ENCODE measurements around the gene SH3RF1. TPM values are rescaled to one million over a fixed set of nuclear protein-coding genes. Genes with fewer than 3 reads are reported as not detected.
A peak's percentile ranks its signal among the peaks of the same experiment; 100 is the strongest.

SH3RF1 gene
- total and polyA plus RNA-seq, 11 donors = 1.7 to 17.2 (median 8.9) TPM

DNA sequence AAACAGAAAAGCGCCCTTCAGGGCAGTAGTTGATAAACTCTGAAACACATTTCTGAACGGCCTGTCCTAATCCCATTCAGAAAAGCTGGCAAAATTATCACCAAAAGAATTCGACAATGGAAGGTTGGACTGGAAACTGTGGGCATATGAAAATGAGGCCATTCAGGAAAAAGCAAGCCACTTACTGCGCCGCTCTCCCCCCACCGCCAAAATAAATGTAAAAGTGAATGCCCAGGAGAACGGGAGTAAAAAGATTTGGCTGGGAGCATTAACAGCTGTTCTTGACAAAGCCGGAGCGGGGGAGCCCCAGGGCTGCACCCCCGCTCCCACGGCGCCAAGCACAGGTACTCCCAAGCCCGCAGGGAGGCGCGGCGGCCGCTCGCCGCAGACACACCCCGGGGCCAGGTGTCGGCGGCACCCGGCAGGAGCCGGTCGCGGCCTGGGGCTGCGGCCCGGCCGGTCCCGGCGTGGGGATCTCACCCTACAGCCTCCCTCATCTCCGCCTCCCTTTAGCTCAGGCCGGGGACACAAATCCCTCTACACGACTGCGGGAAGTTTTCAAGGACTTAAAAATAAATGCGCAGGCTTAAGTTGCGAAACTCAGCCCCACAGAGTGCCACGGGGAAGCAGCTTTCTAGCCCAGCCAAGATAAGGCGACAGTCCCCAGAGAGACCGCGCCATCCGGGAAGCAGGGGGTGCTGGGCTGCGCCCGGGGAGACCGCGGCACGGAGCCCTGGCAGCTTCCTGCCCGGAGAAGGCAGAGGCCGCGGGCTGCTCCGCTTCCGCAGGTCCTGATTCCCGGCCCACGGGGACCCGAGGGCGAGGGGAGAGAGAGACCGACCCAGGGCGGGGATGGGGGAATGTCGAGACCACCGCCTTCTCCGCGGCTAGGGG lies 593 bp downstream of the SH3RF1 start:
- DNase-seq (peak; percentile 70 to 88 (median 79)), ATAC-seq (peak; percentile 35 to 82 (median 73))
- Histone ChIP-seq H3K4me1 (peaks cover 0 to 49% (median 21%) of the 10 kb centered on the region in 12 donors), H3K9me3 (no peaks in the 10 kb centered on the region), H3K4me3 (peak overlapping the region; percentile 73 to 99 (median 92)), H3K27ac (peak overlapping the region; percentile 87 to 95 (median 92)), H3K27me3 (no peaks in the 10 kb centered on the region), H3K36me3 (no peaks in the 10 kb centered on the region)
- WGBS, 4 donors = 1 to 2% (median 2%) methylated on average over 43 to 62 of the region's 62 CpGs
- TF ChIP-seq, protein P1, sequence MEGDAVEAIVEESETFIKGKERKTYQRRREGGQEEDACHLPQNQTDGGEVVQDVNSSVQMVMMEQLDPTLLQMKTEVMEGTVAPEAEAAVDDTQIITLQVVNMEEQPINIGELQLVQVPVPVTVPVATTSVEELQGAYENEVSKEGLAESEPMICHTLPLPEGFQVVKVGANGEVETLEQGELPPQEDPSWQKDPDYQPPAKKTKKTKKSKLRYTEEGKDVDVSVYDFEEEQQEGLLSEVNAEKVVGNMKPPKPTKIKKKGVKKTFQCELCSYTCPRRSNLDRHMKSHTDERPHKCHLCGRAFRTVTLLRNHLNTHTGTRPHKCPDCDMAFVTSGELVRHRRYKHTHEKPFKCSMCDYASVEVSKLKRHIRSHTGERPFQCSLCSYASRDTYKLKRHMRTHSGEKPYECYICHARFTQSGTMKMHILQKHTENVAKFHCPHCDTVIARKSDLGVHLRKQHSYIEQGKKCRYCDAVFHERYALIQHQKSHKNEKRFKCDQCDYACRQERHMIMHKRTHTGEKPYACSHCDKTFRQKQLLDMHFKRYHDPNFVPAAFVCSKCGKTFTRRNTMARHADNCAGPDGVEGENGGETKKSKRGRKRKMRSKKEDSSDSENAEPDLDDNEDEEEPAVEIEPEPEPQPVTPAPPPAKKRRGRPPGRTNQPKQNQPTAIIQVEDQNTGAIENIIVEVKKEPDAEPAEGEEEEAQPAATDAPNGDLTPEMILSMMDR (IDR thresholded peaks at IDR 0.05) = peak in 1 of 12 donors; percentile 21
- no peak for TF ChIP-seq POLR2A (IDR thresholded peaks at IDR 0.05)
- intact Hi-C loops (cut with DNase I) = loop anchor here (2.0 to 10.0 kb wide), 22 partner anchors 37 to 263 kb away; partner anchors contain the start of gene CBR4 (in 1 of the 10)

- WGBS, 4 donors = 75 to 81% (median 77%) methylated on average over 13 of the region's 13 CpGs
- ATAC-seq (no peak), DNase-seq (peak in 1 of 5 donors; percentile 32)
- Histone ChIP-seq H3K36me3 (peaks cover 0 to 8% (median 0%) of the 10 kb centered on the region in 9 donors), H3K9me3 (peaks cover 0 to under 1% (median 0%) of the 10 kb centered on the region in 12 donors), H3K27ac (peak overlapping the region in 10 of 12 donors; percentile 89 to 95 (median 93)), H3K4me3 (peak overlapping the region in 11 of 12 donors; percentile 73 to 99 (median 93)), H3K27me3 (no peaks in the 10 kb centered on the region), H3K4me1 (peaks cover 0 to 59% (median 26%) of the 10 kb centered on the region in 12 donors)
- intact Hi-C loops (cut with DNase I) = loop anchor here in 7 of 10 donors (2.0 to 10.0 kb wide), 4 partner anchors 124 to 244 kb away; no protein-coding TSS in a partner anchor
- no peak for TF ChIP-seq POLR2A (IDR thresholded peaks at IDR 0.05)
- TF ChIP-seq, protein P1 (IDR thresholded peaks at IDR 0.05) = no peak
These were observed 1.6 kb downstream of the SH3RF1 start for GRCh38 chr4:169268951-169269760.

GRCh38 chr4:169267070-169267469 lies 3.7 kb downstream of the SH3RF1 start:
- Histone ChIP-seq H3K9me3 (peaks cover 0 to 3% (median 0%) of the 10 kb centered on the region in 12 donors), H3K4me1 (peaks cover 0 to 72% (median 35%) of the 10 kb centered on the region in 12 donors), H3K36me3 (peaks cover 0 to 13% (median 0%) of the 10 kb centered on the region in 9 donors), H3K4me3 (peak overlapping the region in 6 of 12 donors; percentile 0 to 99 (median 9)), H3K27ac (peak overlapping the region in 1 of 12 donors; percentile 5), H3K27me3 (no peaks in the 10 kb centered on the region)
- intact Hi-C loops (cut with DNase I) = loop anchor here in 6 of 10 donors (10.0 kb wide), 3 partner anchors 122 to 242 kb away; no protein-coding TSS in a partner anchor
- WGBS, 4 donors = 66 to 80% (median 77%) methylated on average over 1 of the region's 1 CpG
- DNase-seq (no peak), ATAC-seq (no peak)
- no peak for TF ChIP-seq POLR2A (IDR thresholded peaks at IDR 0.05)
- TF ChIP-seq, protein P1 (IDR thresholded peaks at IDR 0.05) = no peak
